Measurements from ENCODE around the gene AUTS2.

AUTS2 gene

DNA sequence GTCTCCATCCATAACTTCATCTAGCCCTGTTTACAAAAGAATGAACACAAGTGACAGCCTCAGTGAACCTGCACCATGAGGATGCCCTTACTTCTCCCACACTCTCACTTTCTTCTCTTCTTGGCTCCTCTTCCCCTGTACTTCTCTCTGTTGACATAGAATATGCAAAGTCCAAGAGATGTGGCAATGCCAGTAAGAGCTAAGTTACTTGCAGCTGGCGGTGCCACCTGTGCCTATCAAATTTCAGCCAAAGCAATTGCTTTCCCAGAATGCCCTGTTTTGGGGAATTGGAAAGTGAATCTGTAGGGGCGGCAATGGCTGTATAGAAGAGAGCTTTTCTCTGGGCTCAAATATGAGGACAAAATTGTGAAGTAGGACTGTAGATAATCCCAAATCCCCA, 557.8 kb downstream of the AUTS2 start:
- Histone ChIP-seq H3K9me3 (ENCODE audit: insufficient read depth, low read length) (peaks cover 16% of the 10 kb centered on the region), H3K4me3 (ENCODE audit: insufficient read length, low read depth) (no peak overlapping the region), H3K4me1 (ENCODE audit: insufficient read depth, insufficient read length) (no peaks in the 10 kb centered on the region), H3K9ac (ENCODE audit: insufficient read length, low read depth) (no peak overlapping the region), H3K36me3 (ENCODE audit: insufficient read depth, insufficient read length, low read length) (no peaks in the 10 kb centered on the region), H3K27me3 (ENCODE audit: insufficient read depth, insufficient read length) (no peaks in the 10 kb centered on the region)
- TF ChIP-seq ZNF274 (IDR thresholded peaks at IDR 0.05; ENCODE audit: low read depth, low read length) (no peak), YY1 (IDR thresholded peaks at IDR 0.05; ENCODE audit: insufficient read depth, insufficient read length) (no peak), SUZ12 (IDR thresholded peaks at IDR 0.05; ENCODE audit: extremely low read depth, insufficient read depth, insufficient read length) (no peak)
- no peak for DNase-seq (ENCODE audit: low read depth, low spot score)

DNA sequence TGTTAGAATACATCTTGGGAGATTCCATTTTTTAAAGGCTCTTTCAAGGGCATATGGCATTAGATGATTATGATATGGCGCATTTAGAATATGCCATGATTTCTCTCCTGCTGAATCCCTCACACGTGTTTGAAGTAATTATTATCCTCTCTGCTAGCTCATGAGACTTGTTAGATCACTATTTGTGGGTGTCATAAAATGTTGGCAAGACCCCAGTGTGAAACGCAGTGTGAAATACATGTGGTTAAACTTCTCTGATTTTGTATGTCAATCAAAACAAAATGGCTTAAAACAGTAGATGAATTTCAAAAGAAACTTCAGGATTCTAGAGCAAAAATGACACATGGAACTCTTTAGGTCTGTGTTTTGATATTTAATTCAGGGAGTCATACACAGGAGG, 560.8 kb downstream of the AUTS2 start:
- no peak for DNase-seq (ENCODE audit: low read depth, low spot score)
- H3K9ac ChIP-seq (ENCODE audit: insufficient read length, low read depth), result no peak overlapping the region
- no peak for TF ChIP-seq ZNF274 (IDR thresholded peaks at IDR 0.05; ENCODE audit: low read depth, low read length)

DNA sequence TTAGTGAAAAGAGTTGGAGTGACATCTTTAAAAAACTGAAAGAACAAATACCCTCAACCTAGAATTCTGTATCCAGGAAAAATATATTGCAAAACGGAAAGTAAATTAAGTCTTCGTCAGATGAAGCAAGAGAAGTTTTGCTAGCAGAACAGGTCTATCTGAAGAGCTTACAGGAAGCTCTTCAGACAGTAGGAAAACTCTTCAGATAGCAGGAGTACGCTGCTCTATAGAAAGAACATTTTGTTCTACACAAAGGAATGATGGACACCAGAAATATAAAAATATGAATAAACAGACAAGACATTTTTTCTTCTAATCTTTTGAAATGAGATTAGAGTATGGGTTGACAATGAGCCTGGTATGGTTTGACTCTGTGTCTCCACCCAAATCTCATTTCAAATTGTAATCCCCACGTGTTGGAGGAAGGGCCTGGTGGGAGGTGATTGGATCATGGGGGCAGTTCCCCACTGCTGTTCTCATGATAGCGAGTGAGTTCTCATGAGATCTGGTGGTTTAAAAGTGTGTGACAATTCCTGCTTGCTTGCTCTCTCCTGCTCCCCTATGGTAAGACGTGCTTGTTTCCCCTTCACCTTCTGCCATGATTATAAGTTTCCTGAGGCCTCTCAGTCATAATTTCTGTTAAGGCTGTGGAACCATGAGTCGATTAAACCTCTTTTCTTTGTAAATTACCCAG, 567.3 kb downstream of the AUTS2 start:
- DNase-seq (ENCODE audit: low read depth, low spot score), result no peak
- Histone ChIP-seq H3K4me3 (ENCODE audit: insufficient read length, low read depth) (no peak overlapping the region), H3K27me3 (ENCODE audit: insufficient read depth, insufficient read length) (no peaks in the 10 kb centered on the region), H3K36me3 (ENCODE audit: insufficient read depth, insufficient read length, low read length) (no peaks in the 10 kb centered on the region), H3K9me3 (ENCODE audit: insufficient read depth, low read length) (no peaks in the 10 kb centered on the region), H3K9ac (ENCODE audit: insufficient read length, low read depth) (no peak overlapping the region), H3K4me1 (ENCODE audit: insufficient read depth, insufficient read length) (no peaks in the 10 kb centered on the region)
- TF ChIP-seq SUZ12 (IDR thresholded peaks at IDR 0.05; ENCODE audit: extremely low read depth, insufficient read depth, insufficient read length) (no peak), ZNF274 (IDR thresholded peaks at IDR 0.05; ENCODE audit: low read depth, low read length) (no peak), YY1 (IDR thresholded peaks at IDR 0.05; ENCODE audit: insufficient read depth, insufficient read length) (no peak)

More for the DNA sequence above, 560.8 kb downstream of the AUTS2 start:
- H3K36me3 ChIP-seq (ENCODE audit: insufficient read depth, insufficient read length, low read length), result no peaks in the 10 kb centered on the region
- H3K4me3 ChIP-seq (ENCODE audit: insufficient read length, low read depth), result no peak overlapping the region
- no peaks in the 10 kb centered on the region for H3K27me3 ChIP-seq (ENCODE audit: insufficient read depth, insufficient read length)
- H3K9me3 ChIP-seq (ENCODE audit: insufficient read depth, low read length), result no peaks in the 10 kb centered on the region
- no peaks in the 10 kb centered on the region for H3K4me1 ChIP-seq (ENCODE audit: insufficient read depth, insufficient read length)

DNA sequence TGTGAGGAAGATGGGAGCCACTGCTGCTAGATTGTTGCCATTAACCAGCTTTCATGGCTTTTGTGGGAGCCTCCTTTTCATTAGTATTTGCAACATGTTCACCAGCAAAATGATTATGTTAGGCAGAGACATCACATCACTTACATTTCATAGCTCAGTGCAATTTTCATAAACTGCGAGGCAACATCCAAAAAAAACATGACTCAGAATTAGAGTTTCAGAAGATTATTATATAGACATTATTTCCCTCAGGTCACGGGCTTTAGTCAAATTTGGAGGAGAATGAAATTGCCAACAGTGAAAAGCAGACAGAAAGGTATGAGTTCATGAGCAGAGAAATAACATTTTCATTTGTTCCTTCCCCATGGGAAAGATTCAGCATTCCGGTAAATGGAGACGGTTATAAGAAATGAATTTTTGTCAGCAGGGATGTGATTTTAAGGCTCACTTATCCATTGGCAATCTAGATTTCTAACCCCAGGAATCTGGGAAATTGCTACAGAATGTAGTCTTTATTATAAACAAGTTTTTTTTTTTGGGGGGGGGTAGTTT, 573.2 kb downstream of the AUTS2 start:
- H3K4me1 ChIP-seq (ENCODE audit: insufficient read depth, insufficient read length), result no peaks in the 10 kb centered on the region
- H3K36me3 ChIP-seq (ENCODE audit: insufficient read depth, insufficient read length, low read length), result no peaks in the 10 kb centered on the region
- no peaks in the 10 kb centered on the region for H3K27me3 ChIP-seq (ENCODE audit: insufficient read depth, insufficient read length)
- H3K9me3 ChIP-seq (ENCODE audit: insufficient read depth, low read length), result no peaks in the 10 kb centered on the region
- no peak overlapping the region for H3K4me3 ChIP-seq (ENCODE audit: insufficient read length, low read depth)
- TF ChIP-seq ZNF274 (IDR thresholded peaks at IDR 0.05; ENCODE audit: low read depth, low read length), result no peak
- TF ChIP-seq SUZ12 (IDR thresholded peaks at IDR 0.05; ENCODE audit: extremely low read depth, insufficient read depth, insufficient read length), result no peak
- TF ChIP-seq YY1 (IDR thresholded peaks at IDR 0.05; ENCODE audit: insufficient read depth, insufficient read length), result no peak
- no peak for DNase-seq (ENCODE audit: low read depth, low spot score)
- no peak overlapping the region for H3K9ac ChIP-seq (ENCODE audit: insufficient read length, low read depth)

DNA sequence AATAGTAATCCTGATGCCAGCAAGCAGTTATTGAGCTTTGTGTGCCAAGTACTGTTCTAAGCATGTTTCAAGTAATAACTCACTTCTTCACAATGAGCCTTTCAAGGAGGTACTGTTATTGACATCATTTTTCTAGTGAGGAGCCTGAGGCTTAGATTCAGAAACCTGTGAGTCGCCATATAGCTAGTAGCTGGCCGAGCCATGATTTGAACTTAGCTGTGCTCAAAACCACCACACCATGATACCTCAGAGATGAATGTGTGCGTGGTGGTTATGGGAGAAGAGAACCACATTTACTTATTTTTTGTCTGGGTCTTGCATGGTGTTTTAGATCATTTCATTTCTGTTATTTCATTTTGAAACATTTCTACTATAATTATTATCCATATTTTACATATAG, 578.9 kb downstream of the AUTS2 start:
- TF ChIP-seq SUZ12 (IDR thresholded peaks at IDR 0.05; ENCODE audit: extremely low read depth, insufficient read depth, insufficient read length), result no peak
- no peak for TF ChIP-seq ZNF274 (IDR thresholded peaks at IDR 0.05; ENCODE audit: low read depth, low read length)
- no peak for TF ChIP-seq YY1 (IDR thresholded peaks at IDR 0.05; ENCODE audit: insufficient read depth, insufficient read length)
- Histone ChIP-seq H3K9ac (ENCODE audit: insufficient read length, low read depth) (no peak overlapping the region), H3K9me3 (ENCODE audit: insufficient read depth, low read length) (no peaks in the 10 kb centered on the region), H3K27me3 (ENCODE audit: insufficient read depth, insufficient read length) (no peaks in the 10 kb centered on the region), H3K4me3 (ENCODE audit: insufficient read length, low read depth) (no peak overlapping the region), H3K36me3 (ENCODE audit: insufficient read depth, insufficient read length, low read length) (no peaks in the 10 kb centered on the region), H3K4me1 (ENCODE audit: insufficient read depth, insufficient read length) (no peaks in the 10 kb centered on the region)
- DNase-seq (ENCODE audit: low read depth, low spot score), result no peak

DNA sequence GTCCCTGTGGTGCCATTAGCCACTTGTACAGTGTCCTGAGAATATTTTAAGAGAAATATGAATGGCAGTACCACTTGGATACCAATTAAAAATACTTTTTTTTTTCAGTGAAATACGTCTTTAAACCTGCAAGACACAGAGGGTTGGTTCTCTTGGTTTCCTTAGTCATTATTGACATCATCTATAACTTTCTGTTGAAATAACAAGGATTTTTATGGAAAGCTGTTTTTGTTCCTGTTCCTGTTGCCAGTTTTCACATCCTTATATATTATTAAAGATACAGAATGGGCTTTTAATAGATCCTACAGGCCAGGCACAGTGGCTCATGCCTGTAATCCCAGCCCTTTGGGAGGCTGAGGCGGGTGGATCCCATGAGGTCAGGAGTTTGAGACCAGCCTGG, 579.9 kb downstream of the AUTS2 start:
- Histone ChIP-seq H3K9ac (ENCODE audit: insufficient read length, low read depth) (no peak overlapping the region), H3K4me3 (ENCODE audit: insufficient read length, low read depth) (no peak overlapping the region), H3K9me3 (ENCODE audit: insufficient read depth, low read length) (no peaks in the 10 kb centered on the region), H3K36me3 (ENCODE audit: insufficient read depth, insufficient read length, low read length) (no peaks in the 10 kb centered on the region), H3K4me1 (ENCODE audit: insufficient read depth, insufficient read length) (no peaks in the 10 kb centered on the region), H3K27me3 (ENCODE audit: insufficient read depth, insufficient read length) (no peaks in the 10 kb centered on the region)
- DNase-seq (ENCODE audit: low read depth, low spot score), result no peak
- TF ChIP-seq ZNF274 (IDR thresholded peaks at IDR 0.05; ENCODE audit: low read depth, low read length) (no peak), YY1 (IDR thresholded peaks at IDR 0.05; ENCODE audit: insufficient read depth, insufficient read length) (no peak), SUZ12 (IDR thresholded peaks at IDR 0.05; ENCODE audit: extremely low read depth, insufficient read depth, insufficient read length) (no peak)

DNA sequence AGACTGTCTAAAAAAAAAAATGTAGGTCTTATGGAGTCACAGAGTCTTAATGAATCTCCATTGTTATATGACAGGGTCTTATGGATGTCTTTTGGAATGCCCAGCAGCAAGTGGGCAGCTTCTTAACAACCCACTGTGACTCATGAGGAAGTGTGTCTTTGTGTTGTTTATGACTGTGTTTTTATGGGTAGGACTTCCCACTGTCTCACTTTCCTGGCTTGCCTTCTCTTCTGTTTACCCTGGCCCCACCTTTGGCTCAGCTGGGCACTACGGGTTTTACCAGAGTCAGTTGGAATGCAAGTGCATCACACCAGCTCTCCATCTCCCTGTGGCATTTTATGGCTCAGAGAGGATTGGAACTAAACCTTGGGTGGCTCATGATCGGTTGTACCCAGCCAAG, 580.5 kb downstream of the AUTS2 start:
- Histone ChIP-seq H3K4me3 (ENCODE audit: insufficient read length, low read depth) (no peak overlapping the region), H3K4me1 (ENCODE audit: insufficient read depth, insufficient read length) (no peaks in the 10 kb centered on the region), H3K9ac (ENCODE audit: insufficient read length, low read depth) (no peak overlapping the region), H3K27me3 (ENCODE audit: insufficient read depth, insufficient read length) (no peaks in the 10 kb centered on the region), H3K36me3 (ENCODE audit: insufficient read depth, insufficient read length, low read length) (no peaks in the 10 kb centered on the region), H3K9me3 (ENCODE audit: insufficient read depth, low read length) (no peaks in the 10 kb centered on the region)
- peak; percentile 32 for DNase-seq (ENCODE audit: low read depth, low spot score)
- no peak for TF ChIP-seq ZNF274 (IDR thresholded peaks at IDR 0.05; ENCODE audit: low read depth, low read length)
- no peak for TF ChIP-seq SUZ12 (IDR thresholded peaks at IDR 0.05; ENCODE audit: extremely low read depth, insufficient read depth, insufficient read length)
- no peak for TF ChIP-seq YY1 (IDR thresholded peaks at IDR 0.05; ENCODE audit: insufficient read depth, insufficient read length)
